Islet of Langerhans (tissue), 1 donor: ENCODE data around the gene MBD3L4.
"Not testable (repeated sequence)": the region's sequence is repeated elsewhere in the genome, so short reads cannot be mapped to it uniquely, and the experiment has no call there.

Experiments used
- FAIRE-seq: peaks from one replicate; lab custom pipeline; 2011; peaks lifted over from hg19 to GRCh38; lab: Jason Lieb, UNC

Gene MBD3L4

DNA sequence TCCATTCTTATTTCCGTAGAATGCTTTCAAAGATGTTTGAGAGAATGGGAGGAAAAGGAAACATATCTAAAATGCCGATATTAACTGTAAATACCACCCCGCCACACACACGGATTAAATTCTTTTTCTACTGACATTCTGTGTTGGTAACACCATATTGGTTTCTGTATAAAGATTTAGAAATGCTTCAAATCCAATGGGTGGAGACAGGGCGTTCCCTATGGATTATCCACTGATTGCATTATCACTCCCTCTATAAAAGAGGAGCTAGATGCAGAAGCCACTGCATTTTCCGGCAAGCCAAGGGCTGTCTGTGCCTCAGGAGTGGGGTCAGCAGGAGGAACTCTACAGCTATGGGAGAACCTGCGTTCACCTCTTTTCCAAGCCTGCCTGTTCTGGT, 9.0 kb upstream of the MBD3L4 start, which contains the start of gene MBD3L2:
Gene MBD3L2, plus strand, starts transcription at position 301 of the 400 bp plus-strand sequence. Its CDS starts 53 bp downstream, at position 354.
- not testable (repeated sequence) for FAIRE-seq

GRCh38 chr19:7041563-7041962, 1.6 kb upstream of the MBD3L4 start:
- FAIRE-seq = not testable (repeated sequence)

- not testable (repeated sequence) for FAIRE-seq
These were observed 9.7 kb downstream of the MBD3L4 start, which contains the start of gene MBD3L5 for GRCh38 chr19:7030278-7030677. MBD3L5 (plus strand) TSS chr19:7030578; CDS start chr19:7030612, 34 bp downstream.

- FAIRE-seq = not testable (repeated sequence)
These were observed 11.2 kb downstream of the MBD3L4 start for GRCh38 chr19:7028790-7029189.

DNA sequence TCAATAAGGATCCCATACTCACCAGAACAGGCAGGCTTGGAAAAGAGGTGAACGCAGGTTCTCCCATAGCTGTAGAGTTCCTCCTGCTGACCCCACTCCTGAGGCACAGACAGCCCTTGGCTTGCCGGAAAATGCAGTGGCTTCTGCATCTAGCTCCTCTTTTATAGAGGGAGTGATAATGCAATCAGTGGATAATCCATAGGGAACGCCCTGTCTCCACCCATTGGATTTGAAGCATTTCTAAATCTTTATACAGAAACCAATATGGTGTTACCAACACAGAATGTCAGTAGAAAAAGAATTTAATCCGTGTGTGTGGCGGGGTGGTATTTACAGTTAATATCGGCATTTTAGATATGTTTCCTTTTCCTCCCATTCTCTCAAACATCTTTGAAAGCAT, 18.6 kb downstream of the MBD3L4 start, which contains the start of gene MBD3L2B:
Gene MBD3L2B, minus strand, starts transcription at position 101 of the 400 bp plus-strand sequence. Its CDS starts 34 bp downstream, at position 67.
- FAIRE-seq = not testable (repeated sequence)

DNA sequence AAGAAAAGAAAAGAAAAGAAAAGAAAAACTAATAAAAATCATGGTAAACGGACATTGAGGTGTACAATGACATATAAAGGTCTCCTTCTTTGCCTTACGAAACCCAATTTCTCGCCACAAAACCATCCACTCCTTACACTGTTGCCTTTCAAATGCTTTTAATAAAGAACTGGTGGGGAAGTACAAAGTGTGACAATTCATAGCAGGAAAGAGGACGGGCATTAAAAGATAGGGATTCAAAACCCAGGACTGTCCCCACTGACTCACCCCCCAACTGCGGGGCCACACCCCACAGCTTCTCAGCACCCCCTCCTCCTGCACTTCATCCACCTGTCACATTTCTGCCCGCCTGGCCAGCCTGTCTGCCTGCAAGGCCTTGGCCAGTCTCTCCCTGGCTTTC, 21.2 kb downstream of the MBD3L4 start:
- no peak for FAIRE-seq

GRCh38 chr19:7013678-7014077, 26.3 kb downstream of the MBD3L4 start:
- FAIRE-seq = no peak

DNA sequence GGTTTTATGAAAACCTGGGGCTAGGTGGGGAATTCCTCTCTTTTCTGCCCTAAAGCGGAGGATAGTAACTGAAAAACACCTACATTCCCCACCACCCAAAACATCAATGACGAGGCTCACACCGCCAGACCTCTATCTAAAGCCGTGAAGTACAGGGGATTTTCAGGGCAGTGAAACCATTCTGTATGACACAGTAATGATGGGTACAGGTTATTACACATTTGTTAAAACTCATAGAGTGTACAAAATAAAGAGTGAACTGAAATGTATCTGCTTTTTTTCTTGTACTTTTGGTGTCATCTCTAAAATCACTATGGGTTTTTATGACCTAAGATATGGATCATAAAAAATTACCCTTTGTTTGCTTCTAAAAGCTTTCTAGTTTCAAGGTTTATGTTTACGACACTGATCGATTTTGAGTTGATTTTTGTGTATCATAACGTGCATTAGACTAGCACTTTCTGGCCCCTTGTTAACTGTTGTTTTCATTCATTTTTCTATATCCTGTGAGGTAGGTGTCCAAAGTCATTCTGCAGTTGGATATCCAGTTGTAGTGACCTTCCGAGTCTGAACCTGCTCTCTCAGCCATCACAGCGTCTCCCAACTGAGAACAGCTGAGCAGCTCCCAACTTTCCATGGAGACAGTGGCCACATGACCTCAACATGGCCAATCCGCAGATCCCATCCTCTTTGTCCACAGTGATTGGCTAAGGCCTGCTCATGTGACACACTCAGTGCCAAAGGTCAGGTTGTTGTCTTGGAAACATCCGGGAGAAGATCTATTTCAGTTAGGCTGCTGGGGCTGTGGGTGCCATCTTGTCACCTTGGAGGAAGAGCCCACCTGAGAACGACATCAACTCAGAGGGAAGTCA, 29.0 kb downstream of the MBD3L4 start:
- FAIRE-seq = no peak

GRCh38 chr19:7007859-7008258, 32.1 kb downstream of the MBD3L4 start:
- no peak for FAIRE-seq

DNA sequence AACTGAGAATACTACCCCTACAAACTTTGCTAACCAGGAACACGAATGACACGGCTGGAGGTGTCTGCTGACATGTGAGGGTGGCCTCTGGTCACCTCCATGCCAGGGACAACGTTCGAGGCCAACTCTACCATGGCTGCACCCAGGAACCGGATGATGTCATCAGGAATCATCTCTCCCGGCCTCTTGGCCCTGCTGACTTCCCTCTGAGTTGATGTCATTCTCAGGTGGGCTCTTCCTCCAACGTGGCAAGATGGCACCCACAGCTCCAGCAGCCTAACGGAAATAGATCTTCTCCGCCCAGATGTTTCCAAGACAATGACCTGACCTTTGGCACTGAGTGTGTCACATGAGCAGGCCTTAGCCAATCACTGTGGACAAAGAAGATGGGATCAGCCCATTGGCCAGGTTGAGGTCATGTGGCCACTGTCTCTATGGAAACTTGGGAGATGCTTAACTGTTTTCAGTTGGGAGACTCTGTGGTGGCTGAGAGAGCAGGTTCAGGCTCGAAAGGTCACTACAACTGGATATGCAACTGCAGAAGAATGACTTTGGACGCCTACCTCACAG, 33.8 kb downstream of the MBD3L4 start:
- FAIRE-seq = no peak

DNA sequence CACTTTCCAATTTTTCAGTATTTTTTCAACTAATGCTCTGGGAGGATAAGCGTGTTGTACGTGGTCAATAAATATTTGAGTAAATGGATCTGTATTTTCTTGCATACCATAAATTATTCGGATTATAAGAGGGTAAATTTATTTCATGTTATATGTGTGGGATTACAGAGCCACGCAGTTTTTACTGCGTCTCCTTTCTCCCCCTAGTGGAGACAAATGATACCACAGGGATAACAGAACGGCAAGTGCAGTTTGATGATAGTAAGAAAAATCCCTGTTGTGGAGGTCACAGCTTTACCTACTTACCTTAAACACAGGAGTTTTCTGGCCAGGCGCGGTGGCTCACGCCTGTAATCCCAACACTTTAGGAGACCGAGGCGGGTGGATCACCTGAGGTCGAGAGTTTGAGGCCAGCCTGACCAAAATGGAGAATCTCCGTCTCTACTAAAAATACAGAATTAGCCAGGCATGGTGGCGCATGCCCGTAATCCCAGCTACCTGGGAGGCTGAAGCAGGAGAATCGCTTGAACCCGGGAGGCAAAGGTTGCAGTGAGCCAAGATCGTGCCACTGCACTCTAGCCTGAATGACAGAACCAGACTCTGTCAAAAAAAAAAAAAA, 35.6 kb downstream of the MBD3L4 start:
- FAIRE-seq = no peak

DNA sequence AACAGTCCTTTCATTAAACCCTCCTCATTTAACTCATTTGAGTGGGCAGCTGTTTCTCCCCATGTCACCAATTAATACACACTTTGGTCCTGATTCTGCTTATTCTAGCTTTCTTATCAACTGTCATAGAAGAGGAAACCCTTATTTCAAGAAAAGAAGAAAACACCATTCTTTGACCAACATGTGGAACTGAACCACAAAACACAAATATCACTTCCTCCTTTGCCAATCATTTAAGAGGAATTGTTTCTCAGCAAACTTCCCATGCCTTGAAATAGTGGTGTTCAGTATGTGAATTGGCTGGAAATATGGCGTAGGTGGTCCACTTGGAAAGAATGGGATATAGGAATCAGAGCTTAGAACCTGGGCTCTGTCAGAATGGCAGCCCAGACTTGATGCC, 39.2 kb downstream of the MBD3L4 start:
- no peak for FAIRE-seq

DNA sequence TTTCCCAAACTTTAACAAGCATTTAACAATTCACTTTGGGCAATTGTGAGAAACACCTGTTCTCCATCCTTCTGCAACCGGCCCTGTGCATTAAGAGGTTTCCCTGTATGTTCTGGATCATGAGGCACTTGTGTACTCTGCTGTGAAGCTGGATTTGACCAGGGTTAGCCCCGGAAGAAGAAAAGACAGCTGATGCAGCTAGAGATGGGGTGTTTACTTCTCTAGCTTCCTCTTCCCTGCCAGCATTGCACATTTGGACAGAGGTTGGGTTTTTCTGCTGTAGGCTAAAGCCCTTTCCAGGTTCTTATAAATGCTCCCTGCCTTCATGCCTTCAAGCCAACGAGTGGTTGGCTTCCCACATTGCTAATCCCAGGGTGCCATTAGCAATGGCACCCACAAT, 39.6 kb downstream of the MBD3L4 start:
- FAIRE-seq = no peak

DNA sequence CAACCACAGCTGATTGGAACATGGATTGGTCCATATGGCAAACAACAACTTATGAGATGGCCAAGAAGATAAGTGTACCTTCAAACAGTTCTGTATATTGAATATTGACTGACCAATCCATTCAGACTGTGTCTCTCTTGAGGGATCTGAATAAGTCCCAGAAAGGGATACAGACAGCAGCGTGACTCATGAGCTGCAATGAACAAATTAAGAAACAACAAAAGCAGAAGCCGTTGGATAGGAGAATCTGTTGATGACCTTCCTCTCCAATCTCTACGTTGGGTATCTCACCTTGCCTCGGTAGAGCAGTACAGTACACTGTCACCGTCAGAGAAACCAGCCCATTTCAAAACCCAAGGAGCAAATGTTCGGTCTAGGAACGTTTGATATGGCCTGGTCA, 40.0 kb downstream of the MBD3L4 start:
- no peak for FAIRE-seq

DNA sequence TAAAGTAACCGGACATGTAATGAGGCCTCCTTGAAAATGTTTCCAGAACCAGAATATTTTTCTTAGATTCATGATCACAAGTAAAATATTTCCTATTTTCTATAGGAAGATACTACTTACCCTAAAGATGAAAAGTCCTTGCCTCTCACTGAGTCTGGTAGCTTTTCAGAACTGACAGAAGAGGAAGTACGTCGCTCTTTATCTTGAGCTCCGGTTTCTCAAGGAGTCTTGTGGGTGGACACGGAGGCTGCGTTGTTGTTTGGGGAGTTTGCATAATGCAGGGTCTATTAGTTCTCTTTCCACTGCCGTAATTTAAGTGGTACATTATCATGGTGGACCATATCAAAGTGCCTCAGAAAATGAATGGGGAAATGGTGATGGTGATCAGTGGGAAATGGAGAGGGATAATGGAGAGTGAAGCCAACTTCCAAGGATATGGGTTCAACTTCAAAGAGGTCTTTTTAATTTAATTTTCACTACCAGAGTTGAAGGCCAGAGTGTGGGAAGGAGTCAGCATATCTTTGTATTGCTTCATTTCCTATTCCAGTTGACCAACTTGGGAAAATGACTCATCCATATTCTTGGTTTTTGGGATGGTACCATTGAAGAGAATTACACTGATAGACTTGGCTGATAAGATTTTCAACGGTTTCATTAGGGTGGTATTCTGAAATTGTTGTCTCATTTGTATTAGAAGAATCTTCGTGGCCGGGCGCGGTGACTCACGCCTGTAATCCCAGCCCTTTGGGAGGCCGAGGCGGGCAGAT, 42.1 kb downstream of the MBD3L4 start:
- FAIRE-seq = no peak

DNA sequence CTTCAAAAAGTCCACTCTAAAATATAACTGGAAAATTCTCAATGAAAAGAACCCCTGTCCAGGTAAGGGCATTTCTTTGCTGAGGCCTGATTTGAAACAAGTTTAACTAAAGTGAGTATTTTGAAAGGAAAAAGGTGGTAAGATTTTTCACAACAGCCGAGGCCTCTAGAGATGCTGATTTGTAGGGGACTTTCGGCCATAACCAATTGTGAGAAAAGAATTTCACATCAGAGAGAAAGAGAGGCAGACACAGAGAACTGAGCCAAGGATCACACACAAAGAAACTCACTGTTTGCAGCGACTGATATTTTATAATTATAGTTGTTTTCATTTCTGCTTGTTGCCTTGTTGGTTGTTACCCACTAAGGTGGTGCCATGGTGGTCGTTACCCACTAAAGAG, 43.2 kb downstream of the MBD3L4 start:
- no peak for FAIRE-seq

- no peak for FAIRE-seq
These were observed 44.9 kb downstream of the MBD3L4 start for GRCh38 chr19:6995054-6995453.

DNA sequence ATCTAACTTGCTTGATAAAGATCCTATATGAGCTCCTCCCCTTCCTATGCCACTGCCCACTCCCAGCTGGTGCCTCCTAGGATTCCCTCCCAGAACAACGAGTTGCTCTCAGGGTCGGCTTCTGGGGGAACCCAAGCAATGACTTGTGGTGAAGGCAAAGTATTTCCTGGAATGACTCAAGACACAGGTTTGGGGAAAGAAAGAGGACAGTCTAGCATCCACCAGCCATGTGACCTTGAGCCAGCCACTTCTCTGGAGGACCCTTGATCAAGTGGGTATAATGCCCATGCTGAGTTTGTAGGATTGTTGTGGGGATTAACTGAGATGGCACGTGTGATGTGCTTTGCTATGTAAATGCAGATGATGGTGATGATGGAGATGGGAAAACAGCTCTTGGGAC, 51.7 kb downstream of the MBD3L4 start:
- FAIRE-seq = no peak

DNA sequence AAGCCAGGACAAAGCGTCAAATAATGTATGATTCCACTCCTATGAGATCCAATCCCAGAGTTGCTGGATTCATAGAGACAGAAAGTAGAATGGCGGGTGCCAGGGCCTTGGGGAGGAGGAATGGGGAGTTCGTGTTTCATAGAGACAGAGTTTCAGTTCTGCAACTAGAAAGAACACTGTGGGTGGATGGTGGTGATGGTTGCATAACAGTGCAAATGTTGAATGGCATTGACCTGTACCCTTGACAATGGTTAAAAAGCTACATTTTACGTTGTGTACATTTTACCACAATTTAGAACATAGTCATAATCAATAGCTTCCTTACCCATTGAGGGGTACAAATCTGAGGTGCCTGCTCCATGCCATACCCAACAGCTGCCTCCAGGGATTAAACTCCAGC, 52.1 kb downstream of the MBD3L4 start:
- FAIRE-seq = no peak
